SK-N-SH treated with all-trans-retinoic acid at 6 μM for 48 hours (cell line): Measurements from ENCODE around the gene CLEC4F.

Experiments used
- BACH2 ChIP-seq: fragments of 250-450 bp; sonication (Bioruptor Pico); IDR thresholded peaks from 2 replicates; pipeline ENCODE4 v1.9.0; 2021; ENCODE audit warnings: mild to moderate bottlenecking, borderline replicate concordance
- CREB5 ChIP-seq: fragments of 250-450 bp; sonication (Bioruptor Pico); IDR thresholded peaks from 2 replicates; pipeline ENCODE4 v1.5.1; 2020; ENCODE audit warnings: low read depth, mild to moderate bottlenecking, moderate library complexity
- CSDC2 ChIP-seq: fragments of 250-450 bp; sonication (Bioruptor Pico); IDR thresholded peaks from 2 replicates; pipeline ENCODE4 v1.5.0; 2020; ENCODE audit warnings: mild to moderate bottlenecking, moderate library complexity
- GLIS3 ChIP-seq: fragments of 250-450 bp; sonication (Bioruptor Pico); IDR thresholded peaks from 2 replicates; pipeline ENCODE4 v1.5.0; 2020; ENCODE audit warnings: mild to moderate bottlenecking, moderate library complexity
- ISL1 ChIP-seq: fragments of 250-450 bp; sonication (Bioruptor Pico); IDR thresholded peaks from 2 replicates; pipeline ENCODE4 v2.1.2; 2022; ENCODE audit warnings: mild to moderate bottlenecking, moderate library complexity
- PATZ1 ChIP-seq: fragments of 250-450 bp; sonication (Bioruptor Pico); IDR thresholded peaks from 2 replicates; pipeline ENCODE4 v1.8.0; 2020; ENCODE audit warnings: mild to moderate bottlenecking, moderate library complexity, borderline replicate concordance
- RARB ChIP-seq: fragments of 250-450 bp; sonication (Bioruptor Pico); IDR thresholded peaks from 2 replicates; pipeline ENCODE4 v1.8.0; 2021; ENCODE audit warnings: mild to moderate bottlenecking, moderate library complexity
- ZC3H10 ChIP-seq: fragments of 250-450 bp; sonication (Bioruptor Pico); IDR thresholded peaks from 2 replicates; pipeline ENCODE4 v1.5.1; 2021; ENCODE audit warnings: mild to moderate bottlenecking, moderate library complexity
- ZFP3 ChIP-seq: fragments of 250-450 bp; sonication (Bioruptor Pico); IDR thresholded peaks from 2 replicates; pipeline ENCODE4 v1.5.0; 2020; ENCODE audit warnings: mild to moderate bottlenecking, moderate library complexity
- ZFP30 ChIP-seq: fragments of 450-650 bp; formaldehyde crosslinking; IDR thresholded peaks from 2 replicates; pipeline ENCODE4 v1.5.0; 2022; ENCODE audit warnings: mild to moderate bottlenecking, moderate library complexity

GRCh38 chr2:70806013-70806412, 14.4 kb downstream of the CLEC4F start:
- TF ChIP-seq ZFP30 (no peak), PATZ1 (CRISPR knock-in tag) (no peak), CREB5 (CRISPR knock-in tag) (no peak), RARB (CRISPR knock-in tag) (no peak), ZFP3 (CRISPR knock-in tag) (no peak), BACH2 (no peak), ISL1 (CRISPR knock-in tag) (no peak), CSDC2 (CRISPR knock-in tag) (no peak), GLIS3 (CRISPR knock-in tag) (no peak), ZC3H10 (CRISPR knock-in tag) (no peak)
